HG03342 (cell line): ENCODE results near the gene NRL.

ENCODE experiments used
- ATAC-seq: cut with Tn5 transposase; IDR thresholded peaks from one replicate; pipeline ENCODE4 v1.9.1; 2021; ENCODE audit warnings: mild to moderate bottlenecking, moderate library complexity; ENCODE audit not compliant: unreplicated experiment

NRL gene

GRCh38 chr14:24100982-24101494 lies 13.7 kb downstream of the NRL start:
- ATAC-seq, result no peak

- ATAC-seq, result no peak
Observed at GRCh38 chr14:24100197-24100981, 14.4 kb downstream of the NRL start.

GRCh38 chr14:24098927-24099813 lies 15.6 kb downstream of the NRL start:
- ATAC-seq, result no peak

- no peak for ATAC-seq
Observed at GRCh38 chr14:24098229-24098926, 16.4 kb downstream of the NRL start.

- ATAC-seq, result no peak
Observed at GRCh38 chr14:24096545-24097181, 18.1 kb downstream of the NRL start.

- ATAC-seq, result peak; percentile 71
Observed at GRCh38 chr14:24095271-24096068, 19.3 kb downstream of the NRL start.

GRCh38 chr14:24094841-24095270 lies 19.9 kb downstream of the NRL start:
- no peak for ATAC-seq

- peak; percentile 43 for ATAC-seq
Observed at GRCh38 chr14:24093901-24094840, 20.6 kb downstream of the NRL start, which contains the start of gene PCK2. Gene PCK2 (plus strand): TSS chr14:24094311. CDS start chr14:24094406, 95 bp downstream.

GRCh38 chr14:24093207-24093900 lies 21.4 kb downstream of the NRL start:
- ATAC-seq, result no peak

GRCh38 chr14:24092505-24093206 lies 22.1 kb downstream of the NRL start:
- ATAC-seq, result no peak

GRCh38 chr14:24092110-24092504 lies 22.6 kb downstream of the NRL start:
- ATAC-seq, result no peak

GRCh38 chr14:24089890-24090289 lies 24.9 kb downstream of the NRL start:
- no peak for ATAC-seq

GRCh38 chr14:24088095-24088494 lies 26.7 kb downstream of the NRL start:
- no peak for ATAC-seq

GRCh38 chr14:24087004-24087403 lies 27.7 kb downstream of the NRL start:
- ATAC-seq, result no peak

- no peak for ATAC-seq
Observed at GRCh38 chr14:24086193-24086955, 28.4 kb downstream of the NRL start.

GRCh38 chr14:24085215-24085614 lies 29.5 kb downstream of the NRL start:
- no peak for ATAC-seq

GRCh38 chr14:24084440-24084839 lies 30.3 kb downstream of the NRL start:
- no peak for ATAC-seq
